ENCODE measurements around the gene AQP9.

Gene AQP9

GRCh38 chr15:58229297-58229768 lies 91.2 kb downstream of the AQP9 start:
- Histone ChIP-seq H3K27me3 (ENCODE audit: control insufficient read depth, insufficient read depth, low read length) (no peaks in the 10 kb centered on the region), H3K9me3 (ENCODE audit: control insufficient read depth, low read length) (no peaks in the 10 kb centered on the region), H3K4me1 (no peaks in the 10 kb centered on the region), H3K79me2 (no peaks in the 10 kb centered on the region), H3K36me3 (ENCODE audit: control insufficient read depth, insufficient read depth, low read length) (no peaks in the 10 kb centered on the region), H3K9ac (no peak overlapping the region), H2AFZ (no peak overlapping the region), H3K27ac (no peak overlapping the region), H3K4me3 (ENCODE audit: low read depth, low read length) (no peak overlapping the region), H3K4me2 (ENCODE audit: low read length) (no peak overlapping the region)
- TF ChIP-seq CTCF (IDR thresholded peaks at IDR 0.05), result no peak

- Histone ChIP-seq H3K4me3 (ENCODE audit: low read depth, low read length) (no peak overlapping the region), H3K9ac (no peak overlapping the region), H3K27ac (no peak overlapping the region), H3K4me2 (ENCODE audit: low read length) (no peak overlapping the region), H3K9me3 (ENCODE audit: control insufficient read depth, low read length) (no peaks in the 10 kb centered on the region), H3K36me3 (ENCODE audit: control insufficient read depth, insufficient read depth, low read length) (no peaks in the 10 kb centered on the region), H2AFZ (no peak overlapping the region), H3K4me1 (no peaks in the 10 kb centered on the region), H3K79me2 (no peaks in the 10 kb centered on the region), H3K27me3 (ENCODE audit: control insufficient read depth, insufficient read depth, low read length) (no peaks in the 10 kb centered on the region)
- TF ChIP-seq CTCF (IDR thresholded peaks at IDR 0.05), result no peak
Measured at GRCh38 chr15:58232281-58233065, 94.3 kb downstream of the AQP9 start.

- H3K27me3 ChIP-seq (ENCODE audit: control insufficient read depth, insufficient read depth, low read length), result no peaks in the 10 kb centered on the region
- H3K4me3 ChIP-seq (ENCODE audit: low read depth, low read length), result no peak overlapping the region
- H3K36me3 ChIP-seq (ENCODE audit: control insufficient read depth, insufficient read depth, low read length), result no peaks in the 10 kb centered on the region
- TF ChIP-seq CTCF (IDR thresholded peaks at IDR 0.05), result no peak
- H2AFZ ChIP-seq, result no peak overlapping the region
- no peaks in the 10 kb centered on the region for H3K4me1 ChIP-seq
- no peak overlapping the region for H3K9ac ChIP-seq
- H3K27ac ChIP-seq, result no peak overlapping the region
- no peaks in the 10 kb centered on the region for H3K79me2 ChIP-seq
- no peak overlapping the region for H3K4me2 ChIP-seq (ENCODE audit: low read length)
- no peaks in the 10 kb centered on the region for H3K9me3 ChIP-seq (ENCODE audit: control insufficient read depth, low read length)
Measured at GRCh38 chr15:58233341-58233740, 95.2 kb downstream of the AQP9 start.

All from parathyroid adenoma (tissue), 2 donors.